HG02884 (cell line): Measurements from ENCODE around the gene ZIC4.

Experiments
- ATAC-seq: cut with Tn5 transposase; IDR thresholded peaks from one replicate; pipeline ENCODE4 v1.9.1; 2021; ENCODE audit warnings: mild to moderate bottlenecking, moderate library complexity; ENCODE audit not compliant: unreplicated experiment

ZIC4 gene

GRCh38 chr3:147418371-147418781 lies 12.0 kb upstream of the ZIC4 start:
- no peak for ATAC-seq

GRCh38 chr3:147417551-147418295 lies 11.4 kb upstream of the ZIC4 start:
- no peak for ATAC-seq

GRCh38 chr3:147416931-147417330 lies 10.6 kb upstream of the ZIC4 start:
- no peak for ATAC-seq

GRCh38 chr3:147415874-147416273 lies 9.5 kb upstream of the ZIC4 start:
- ATAC-seq: no peak

GRCh38 chr3:147415286-147415685 lies 8.9 kb upstream of the ZIC4 start:
- no peak for ATAC-seq

- ATAC-seq: no peak
These were observed 8.2 kb upstream of the ZIC4 start for GRCh38 chr3:147414390-147415138.

GRCh38 chr3:147413686-147414389 lies 7.5 kb upstream of the ZIC4 start:
- no peak for ATAC-seq

GRCh38 chr3:147412917-147413685 lies 6.8 kb upstream of the ZIC4 start:
- no peak for ATAC-seq

GRCh38 chr3:147412261-147412916 lies 6.0 kb upstream of the ZIC4 start:
- ATAC-seq: no peak

GRCh38 chr3:147411815-147412241 lies 5.5 kb upstream of the ZIC4 start:
- no peak for ATAC-seq

GRCh38 chr3:147411238-147411814 lies 5.0 kb upstream of the ZIC4 start:
- ATAC-seq: no peak

- ATAC-seq: no peak
These were observed 4.3 kb upstream of the ZIC4 start for GRCh38 chr3:147410526-147411237.

GRCh38 chr3:147410116-147410525 lies 3.8 kb upstream of the ZIC4 start:
- ATAC-seq: no peak

GRCh38 chr3:147409143-147410115 lies 3.1 kb upstream of the ZIC4 start, which contains the start of gene ZIC1:
TSS of gene ZIC1 (plus strand) at chr3:147409365. CDS start at chr3:147410113, 748 bp downstream.
- no peak for ATAC-seq

GRCh38 chr3:147408188-147409100 lies 2.1 kb upstream of the ZIC4 start:
- no peak for ATAC-seq

- no peak for ATAC-seq
These were observed 1.3 kb upstream of the ZIC4 start for GRCh38 chr3:147407498-147408187.

- ATAC-seq: no peak
These were observed 763 bp upstream of the ZIC4 start for GRCh38 chr3:147407114-147407497.
